LNCAP (cell line): Measurements from ENCODE around the gene TWIST2.

Experiments used
- TF ChIP-seq, protein P1 (sequence below): fragments of 450-650 bp; IDR thresholded peaks from 2 replicates; pipeline ENCODE4 v1.5.1; 2017; ENCODE audit warnings: mild to moderate bottlenecking

Gene TWIST2

DNA sequence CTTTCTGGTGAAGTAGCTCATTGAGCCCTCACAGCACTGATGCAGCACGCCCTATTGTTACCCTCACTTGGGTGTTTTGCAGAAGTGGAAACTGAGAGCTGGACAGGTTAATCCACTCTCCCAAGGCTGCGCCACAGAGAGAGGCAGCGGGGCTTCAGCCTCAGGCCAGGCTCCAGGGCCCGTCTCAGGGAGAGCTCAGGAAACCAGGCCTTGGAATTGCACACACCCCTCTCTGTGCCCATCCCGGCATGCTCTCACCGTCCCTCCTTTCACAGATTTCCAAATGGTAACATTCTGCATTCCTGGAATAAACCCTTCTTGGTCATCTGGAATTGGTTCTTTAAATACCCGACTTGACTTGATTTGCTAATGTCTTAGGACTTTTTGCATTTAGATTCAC is 51.5 kb downstream of the TWIST2 start:
- TF ChIP-seq, protein P1, sequence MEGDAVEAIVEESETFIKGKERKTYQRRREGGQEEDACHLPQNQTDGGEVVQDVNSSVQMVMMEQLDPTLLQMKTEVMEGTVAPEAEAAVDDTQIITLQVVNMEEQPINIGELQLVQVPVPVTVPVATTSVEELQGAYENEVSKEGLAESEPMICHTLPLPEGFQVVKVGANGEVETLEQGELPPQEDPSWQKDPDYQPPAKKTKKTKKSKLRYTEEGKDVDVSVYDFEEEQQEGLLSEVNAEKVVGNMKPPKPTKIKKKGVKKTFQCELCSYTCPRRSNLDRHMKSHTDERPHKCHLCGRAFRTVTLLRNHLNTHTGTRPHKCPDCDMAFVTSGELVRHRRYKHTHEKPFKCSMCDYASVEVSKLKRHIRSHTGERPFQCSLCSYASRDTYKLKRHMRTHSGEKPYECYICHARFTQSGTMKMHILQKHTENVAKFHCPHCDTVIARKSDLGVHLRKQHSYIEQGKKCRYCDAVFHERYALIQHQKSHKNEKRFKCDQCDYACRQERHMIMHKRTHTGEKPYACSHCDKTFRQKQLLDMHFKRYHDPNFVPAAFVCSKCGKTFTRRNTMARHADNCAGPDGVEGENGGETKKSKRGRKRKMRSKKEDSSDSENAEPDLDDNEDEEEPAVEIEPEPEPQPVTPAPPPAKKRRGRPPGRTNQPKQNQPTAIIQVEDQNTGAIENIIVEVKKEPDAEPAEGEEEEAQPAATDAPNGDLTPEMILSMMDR, result no peak

DNA sequence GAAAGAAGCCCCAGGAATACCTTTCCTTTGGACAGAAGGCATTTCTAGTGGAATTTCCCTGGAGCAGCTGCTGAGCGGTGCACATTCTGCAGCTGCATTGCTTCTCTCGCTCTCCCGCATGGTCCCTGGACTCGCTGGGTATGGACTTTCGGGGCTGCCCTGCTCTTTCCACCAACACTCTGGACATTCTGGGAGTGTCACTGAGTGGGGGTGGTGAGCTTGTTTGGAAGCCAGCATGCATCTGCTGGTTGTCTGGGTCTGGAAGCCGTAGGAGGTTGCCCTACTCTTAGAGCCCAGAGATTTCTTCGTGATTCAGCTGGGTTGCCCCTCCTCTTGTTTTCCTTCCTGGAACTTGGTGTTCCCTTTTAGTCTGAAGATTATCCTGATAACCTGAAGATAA is 52.6 kb downstream of the TWIST2 start:
- TF ChIP-seq, protein P1, result no peak

GRCh38 chr2:238901461-238902057 is 53.7 kb downstream of the TWIST2 start:
- TF ChIP-seq, protein P1, result no peak

DNA sequence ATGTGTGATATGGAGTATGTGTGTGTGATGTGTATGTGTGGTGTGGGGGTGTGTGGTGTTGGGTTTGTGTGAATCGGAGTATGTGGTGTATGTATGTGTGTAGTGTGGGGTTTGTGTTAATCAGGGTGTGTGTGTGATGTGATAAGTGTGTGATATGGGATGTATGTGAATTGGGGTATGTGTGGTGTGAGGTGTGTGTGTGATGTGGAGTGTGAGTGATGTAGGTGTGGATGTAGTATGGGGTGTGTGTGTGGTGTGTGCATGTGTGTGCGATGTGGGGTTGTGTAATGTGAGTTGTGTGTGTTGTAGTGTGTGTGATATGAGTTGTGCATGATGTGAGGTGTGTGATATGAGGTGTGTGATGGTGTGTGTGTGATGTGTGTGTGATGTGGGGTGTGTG is 54.4 kb downstream of the TWIST2 start:
- TF ChIP-seq, protein P1, result no peak

DNA sequence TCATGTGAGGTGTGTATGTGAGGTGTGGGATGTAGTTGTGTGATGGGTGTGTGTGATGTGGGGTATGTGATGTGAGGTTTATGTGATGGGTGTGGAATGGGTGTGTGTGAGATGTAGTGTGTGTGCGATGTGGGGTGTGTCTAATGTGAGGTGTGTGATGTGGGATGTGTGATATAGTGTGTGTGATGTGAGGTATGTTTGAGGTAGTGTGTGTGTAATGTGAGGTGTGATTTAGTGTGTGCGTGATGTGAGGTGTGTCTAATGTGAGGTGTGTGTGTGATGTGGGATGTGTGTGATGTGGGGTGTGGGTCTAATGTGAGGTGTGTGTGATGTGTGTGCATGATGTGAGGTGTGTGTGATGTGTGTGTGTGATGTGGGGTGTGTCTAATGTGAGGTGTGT is 55.3 kb downstream of the TWIST2 start:
- TF ChIP-seq, protein P1, result no peak

DNA sequence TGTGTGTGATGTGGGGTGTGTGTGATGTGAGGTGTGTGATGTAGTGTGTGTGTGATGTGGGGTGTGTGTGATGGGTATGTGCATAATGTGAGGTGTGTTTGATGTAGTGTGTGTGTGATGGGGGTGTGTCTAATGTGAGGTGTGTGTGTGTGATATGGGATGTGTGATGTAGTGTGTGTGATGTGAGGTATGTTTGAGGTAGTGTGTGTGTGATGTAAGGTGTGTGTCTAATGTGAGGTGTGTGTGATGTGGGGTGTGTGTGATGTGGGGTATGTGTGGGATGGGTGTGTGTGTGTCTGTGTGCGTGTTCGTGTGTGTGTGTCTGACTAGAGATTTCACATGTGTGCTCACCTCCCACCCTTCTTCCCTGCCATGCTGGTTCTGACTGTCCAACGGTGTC is 56.3 kb downstream of the TWIST2 start:
- TF ChIP-seq, protein P1, result no peak

- TF ChIP-seq, protein P1, result no peak
Measured at GRCh38 chr2:238904716-238905115, 56.8 kb downstream of the TWIST2 start.

DNA sequence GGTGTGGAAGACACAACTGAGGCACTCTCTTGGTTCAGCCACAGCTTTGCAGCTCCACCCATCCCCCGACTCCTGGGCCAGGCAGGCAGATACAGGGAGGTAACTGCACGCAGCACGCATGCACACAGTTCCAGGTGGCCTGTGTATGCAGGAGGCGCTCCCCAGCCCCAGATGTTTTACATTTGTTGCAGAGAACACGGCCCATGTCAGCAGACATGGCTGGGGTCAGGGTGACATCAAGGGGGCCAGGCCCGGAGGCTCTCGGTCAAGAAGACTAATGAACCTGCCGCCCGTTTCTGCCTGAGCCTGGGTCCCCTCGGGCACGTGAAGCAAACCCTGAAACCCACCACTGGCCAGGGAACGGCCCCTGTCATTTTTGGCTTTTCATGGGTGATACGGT is 57.3 kb downstream of the TWIST2 start:
- TF ChIP-seq, protein P1, result no peak
